Measurements from ENCODE around the gene TUFT1. TPM values are rescaled to one million over a fixed set of nuclear protein-coding genes. Genes with fewer than 3 reads are reported as not detected.

The TUFT1 gene, protein sequence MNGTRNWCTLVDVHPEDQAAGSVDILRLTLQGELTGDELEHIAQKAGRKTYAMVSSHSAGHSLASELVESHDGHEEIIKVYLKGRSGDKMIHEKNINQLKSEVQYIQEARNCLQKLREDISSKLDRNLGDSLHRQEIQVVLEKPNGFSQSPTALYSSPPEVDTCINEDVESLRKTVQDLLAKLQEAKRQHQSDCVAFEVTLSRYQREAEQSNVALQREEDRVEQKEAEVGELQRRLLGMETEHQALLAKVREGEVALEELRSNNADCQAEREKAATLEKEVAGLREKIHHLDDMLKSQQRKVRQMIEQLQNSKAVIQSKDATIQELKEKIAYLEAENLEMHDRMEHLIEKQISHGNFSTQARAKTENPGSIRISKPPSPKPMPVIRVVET
- total RNA-seq, result 10.5 TPM
- long read RNA-seq, partial matches to known transcripts, result 1 of 9 reads
- long read RNA-seq, other reads (novel, unspliced or antisense), result 2 of 9 reads

DNA sequence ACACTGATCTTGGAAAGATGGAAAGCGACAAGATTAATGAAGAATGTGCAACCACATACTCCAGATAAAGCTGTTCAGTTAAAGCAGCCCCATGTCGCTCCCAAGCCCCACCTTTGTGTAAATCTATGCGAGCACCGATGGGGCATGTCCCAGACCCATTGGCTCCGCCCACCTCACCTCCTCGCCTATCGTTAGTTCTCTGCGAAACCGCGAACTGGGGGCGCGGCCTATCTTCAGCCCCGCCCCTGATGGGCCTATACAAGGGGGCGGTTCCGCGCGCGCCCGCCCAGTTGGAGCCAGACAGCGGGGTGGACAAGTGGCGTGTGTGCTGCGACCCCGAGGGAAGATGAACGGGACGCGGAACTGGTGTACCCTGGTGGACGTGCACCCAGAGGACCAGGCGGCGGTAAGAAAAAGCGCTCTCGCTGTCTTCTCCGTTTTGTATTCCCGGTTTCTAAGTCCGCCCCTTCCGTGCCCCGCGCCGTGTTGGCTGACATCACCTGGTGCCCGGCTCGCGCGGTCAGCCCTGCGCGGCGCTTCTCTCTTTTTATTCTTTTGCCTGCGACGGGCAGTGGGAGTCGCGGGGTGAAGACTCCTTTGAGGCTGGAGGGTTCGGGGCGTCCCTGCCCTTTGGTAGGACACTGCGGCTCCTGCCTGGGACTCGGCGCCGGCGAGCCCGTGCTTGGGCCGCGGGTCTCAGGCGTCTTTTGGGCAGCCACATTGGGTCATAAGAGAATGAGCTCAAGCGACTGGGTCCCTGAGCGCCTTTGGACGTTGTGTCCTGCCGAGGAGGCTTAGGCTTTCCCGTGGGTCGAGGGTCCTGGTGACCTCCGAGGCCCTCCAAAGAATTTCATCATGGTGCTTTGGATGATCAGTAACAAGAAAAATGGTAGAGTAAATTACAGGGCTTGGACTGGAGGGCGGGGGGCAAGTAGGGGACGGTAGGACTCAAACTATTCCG, at the start of gene TUFT1:
Gene TUFT1 (plus strand): TSS at position 289 of the 961 bp plus-strand sequence. CDS start 58 bp downstream, at position 347.
- Histone ChIP-seq H3K4me1 (peaks cover 23% of the 10 kb centered on the region), H3K36me3 (no peaks in the 10 kb centered on the region)

DNA sequence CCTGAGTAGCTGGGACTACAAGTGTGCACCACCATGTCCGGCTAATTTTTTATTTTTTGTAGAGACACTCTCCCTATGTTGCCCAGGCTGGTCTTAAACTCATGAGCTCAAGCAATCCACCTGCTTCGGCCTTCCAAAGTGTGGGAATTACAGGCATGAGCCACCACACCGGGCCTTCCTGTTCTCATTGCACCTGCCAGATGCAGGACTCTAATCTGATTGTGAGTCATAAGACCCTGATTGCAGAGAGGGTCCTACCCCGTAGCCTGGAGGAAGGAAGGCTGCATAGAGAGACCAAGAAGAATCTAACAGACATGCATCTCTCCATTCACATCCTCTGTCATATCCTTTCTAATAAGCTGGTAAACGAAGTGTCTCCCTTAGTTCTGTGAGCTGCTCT, 48.5 kb upstream of the TUFT1 start:
- Histone ChIP-seq H3K27me3 (ENCODE audit: low read depth) (no peaks in the 10 kb centered on the region), H3K4me3 (no peak overlapping the region), H3K9me3 (no peaks in the 10 kb centered on the region), H3K27ac (no peak overlapping the region), H3K36me3 (no peaks in the 10 kb centered on the region), H3K4me1 (no peaks in the 10 kb centered on the region)
- ATAC-seq (no peak), DNase-seq (no peak)
- TF ChIP-seq, protein P1, sequence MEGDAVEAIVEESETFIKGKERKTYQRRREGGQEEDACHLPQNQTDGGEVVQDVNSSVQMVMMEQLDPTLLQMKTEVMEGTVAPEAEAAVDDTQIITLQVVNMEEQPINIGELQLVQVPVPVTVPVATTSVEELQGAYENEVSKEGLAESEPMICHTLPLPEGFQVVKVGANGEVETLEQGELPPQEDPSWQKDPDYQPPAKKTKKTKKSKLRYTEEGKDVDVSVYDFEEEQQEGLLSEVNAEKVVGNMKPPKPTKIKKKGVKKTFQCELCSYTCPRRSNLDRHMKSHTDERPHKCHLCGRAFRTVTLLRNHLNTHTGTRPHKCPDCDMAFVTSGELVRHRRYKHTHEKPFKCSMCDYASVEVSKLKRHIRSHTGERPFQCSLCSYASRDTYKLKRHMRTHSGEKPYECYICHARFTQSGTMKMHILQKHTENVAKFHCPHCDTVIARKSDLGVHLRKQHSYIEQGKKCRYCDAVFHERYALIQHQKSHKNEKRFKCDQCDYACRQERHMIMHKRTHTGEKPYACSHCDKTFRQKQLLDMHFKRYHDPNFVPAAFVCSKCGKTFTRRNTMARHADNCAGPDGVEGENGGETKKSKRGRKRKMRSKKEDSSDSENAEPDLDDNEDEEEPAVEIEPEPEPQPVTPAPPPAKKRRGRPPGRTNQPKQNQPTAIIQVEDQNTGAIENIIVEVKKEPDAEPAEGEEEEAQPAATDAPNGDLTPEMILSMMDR (IDR thresholded peaks at IDR 0.05), result no peak
- intact Hi-C loops (cut with DNase I), result no loop called here

More for the DNA sequence above, at the start of gene TUFT1:
- DNase-seq (peak; percentile 98), ATAC-seq (peak; percentile 96 to 97)
- peak within 1 kb of the TSS; percentile 82 for H3K4me3 ChIP-seq
- no peaks in the 10 kb centered on the region for H3K27me3 ChIP-seq (ENCODE audit: low read depth)
- TF ChIP-seq, protein P1 (IDR thresholded peaks at IDR 0.05), result no peak
- intact Hi-C loops (cut with DNase I), result no loop called here
- peak within 1 kb of the TSS; percentile 82 for H3K27ac ChIP-seq
- no peaks in the 10 kb centered on the region for H3K9me3 ChIP-seq

- Histone ChIP-seq H3K27ac (no peak overlapping the region), H3K9me3 (no peaks in the 10 kb centered on the region), H3K27me3 (ENCODE audit: low read depth) (no peaks in the 10 kb centered on the region), H3K36me3 (no peaks in the 10 kb centered on the region), H3K4me3 (no peak overlapping the region), H3K4me1 (no peaks in the 10 kb centered on the region)
- intact Hi-C loops (cut with DNase I), result no loop called here
- no peak for DNase-seq
- TF ChIP-seq, protein P1 (IDR thresholded peaks at IDR 0.05), result no peak
- no peak for ATAC-seq
These were observed 48.0 kb upstream of the TUFT1 start for GRCh38 chr1:151492120-151492519.

DNA sequence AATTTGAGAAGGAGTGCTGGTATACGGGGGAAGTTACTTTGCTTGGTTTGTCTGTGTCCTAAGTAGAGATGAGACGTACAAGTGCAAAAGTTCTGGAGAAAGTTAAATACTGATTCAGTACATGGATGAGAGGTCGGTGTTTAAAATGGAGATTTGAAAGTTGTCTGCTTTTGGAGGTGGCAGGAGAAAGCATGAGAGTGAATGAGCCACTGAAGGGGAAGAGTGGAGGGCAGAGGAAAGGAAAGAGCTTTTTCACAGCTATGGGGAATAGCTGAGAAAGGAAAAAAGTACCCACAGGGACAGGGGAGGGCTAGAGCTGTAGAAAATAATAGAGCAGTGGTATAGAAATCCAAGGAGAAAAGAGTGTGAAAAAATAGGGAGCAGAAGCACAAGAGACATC, 47.1 kb upstream of the TUFT1 start:
- DNase-seq (no peak), ATAC-seq (no peak)
- Histone ChIP-seq H3K27ac (no peak overlapping the region), H3K4me1 (no peaks in the 10 kb centered on the region), H3K4me3 (no peak overlapping the region), H3K36me3 (no peaks in the 10 kb centered on the region), H3K9me3 (no peaks in the 10 kb centered on the region), H3K27me3 (ENCODE audit: low read depth) (no peaks in the 10 kb centered on the region)
- TF ChIP-seq, protein P1 (IDR thresholded peaks at IDR 0.05), result no peak
- intact Hi-C loops (cut with DNase I), result no loop called here

GRCh38 chr1:151494741-151495281, 45.3 kb upstream of the TUFT1 start:
- ATAC-seq (peak; percentile 70 to 88), DNase-seq (no peak)
- Histone ChIP-seq H3K4me1 (no peaks in the 10 kb centered on the region), H3K27me3 (ENCODE audit: low read depth) (no peaks in the 10 kb centered on the region), H3K36me3 (no peaks in the 10 kb centered on the region), H3K9me3 (no peaks in the 10 kb centered on the region), H3K4me3 (no peak overlapping the region), H3K27ac (no peak overlapping the region)
- intact Hi-C loops (cut with DNase I), result no loop called here
- TF ChIP-seq, protein P1 (IDR thresholded peaks at IDR 0.05), result no peak

Data from lower lobe of right lung (tissue), 2 donors.